ENCODE data around the gene ARL3.

Gene ARL3

DNA sequence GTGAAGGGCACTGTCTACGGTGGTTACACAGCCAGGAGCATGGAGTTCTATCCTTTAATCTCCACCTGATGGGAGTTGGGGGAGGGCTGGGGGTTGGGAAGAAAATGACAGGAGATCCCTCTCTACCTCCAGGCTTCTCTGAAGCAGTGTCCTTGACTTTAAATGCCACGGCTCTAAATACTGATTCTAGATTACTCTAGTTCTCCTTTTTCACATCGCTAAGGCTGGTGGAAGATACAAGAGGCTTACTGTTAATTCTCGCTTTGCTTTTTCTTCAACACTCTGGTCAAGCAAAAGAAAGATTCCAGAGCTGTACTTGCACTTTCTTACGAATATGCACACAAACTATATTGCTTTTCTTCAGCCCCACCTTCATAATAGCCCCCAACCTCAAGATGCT is 30.5 kb downstream of the ARL3 start:
- no peak for DNase-seq (ENCODE audit: low read depth)
- TF ChIP-seq, protein P1, sequence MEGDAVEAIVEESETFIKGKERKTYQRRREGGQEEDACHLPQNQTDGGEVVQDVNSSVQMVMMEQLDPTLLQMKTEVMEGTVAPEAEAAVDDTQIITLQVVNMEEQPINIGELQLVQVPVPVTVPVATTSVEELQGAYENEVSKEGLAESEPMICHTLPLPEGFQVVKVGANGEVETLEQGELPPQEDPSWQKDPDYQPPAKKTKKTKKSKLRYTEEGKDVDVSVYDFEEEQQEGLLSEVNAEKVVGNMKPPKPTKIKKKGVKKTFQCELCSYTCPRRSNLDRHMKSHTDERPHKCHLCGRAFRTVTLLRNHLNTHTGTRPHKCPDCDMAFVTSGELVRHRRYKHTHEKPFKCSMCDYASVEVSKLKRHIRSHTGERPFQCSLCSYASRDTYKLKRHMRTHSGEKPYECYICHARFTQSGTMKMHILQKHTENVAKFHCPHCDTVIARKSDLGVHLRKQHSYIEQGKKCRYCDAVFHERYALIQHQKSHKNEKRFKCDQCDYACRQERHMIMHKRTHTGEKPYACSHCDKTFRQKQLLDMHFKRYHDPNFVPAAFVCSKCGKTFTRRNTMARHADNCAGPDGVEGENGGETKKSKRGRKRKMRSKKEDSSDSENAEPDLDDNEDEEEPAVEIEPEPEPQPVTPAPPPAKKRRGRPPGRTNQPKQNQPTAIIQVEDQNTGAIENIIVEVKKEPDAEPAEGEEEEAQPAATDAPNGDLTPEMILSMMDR (conservative IDR thresholded peaks at IDR 0.05; ENCODE audit: low read depth, low read length) = no peak
- H3K4me3 ChIP-seq (ENCODE audit: low read length) = no peak overlapping the region

DNA sequence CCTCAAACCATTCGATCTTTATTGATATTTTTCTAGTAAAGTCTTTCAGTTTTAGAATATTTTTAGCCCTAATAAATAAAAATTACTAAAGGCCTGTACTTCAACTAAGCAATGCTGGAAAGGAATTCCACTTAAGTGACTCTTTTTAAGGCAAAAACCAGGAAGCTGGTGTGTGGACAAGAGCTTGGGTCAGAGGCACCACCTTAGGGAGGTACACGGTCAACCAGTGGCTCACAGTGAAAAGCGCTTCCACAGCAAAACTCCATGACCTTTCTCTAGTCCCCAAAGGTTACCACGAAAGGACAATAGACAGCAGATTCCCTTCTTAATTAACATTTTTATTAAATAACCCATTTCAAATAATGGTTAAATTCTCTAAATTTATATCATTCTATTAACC is 31.2 kb downstream of the ARL3 start:
- DNase-seq (ENCODE audit: low read depth) = no peak
- TF ChIP-seq, protein P1 (conservative IDR thresholded peaks at IDR 0.05; ENCODE audit: low read depth, low read length) = no peak

DNA sequence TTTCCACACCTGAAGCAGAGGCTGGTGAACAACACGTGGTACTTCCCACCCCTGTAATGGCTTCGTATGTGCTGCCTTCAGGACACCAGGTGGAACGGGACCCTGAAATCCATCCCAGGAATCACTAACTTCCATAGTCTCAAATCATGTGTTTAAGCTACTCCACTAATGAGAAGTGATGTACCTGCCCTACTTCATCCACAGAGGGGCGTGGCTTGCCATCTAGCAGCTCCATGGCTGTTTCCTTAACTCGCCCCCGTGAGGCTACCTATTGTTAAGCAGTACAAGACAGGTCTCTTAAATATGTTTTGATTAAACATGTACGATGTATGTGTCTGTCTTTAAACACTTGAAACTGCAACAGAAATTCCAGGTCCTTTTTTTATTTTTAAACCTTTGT is 31.8 kb downstream of the ARL3 start:
- TF ChIP-seq, protein P1 (conservative IDR thresholded peaks at IDR 0.05; ENCODE audit: low read depth, low read length) = no peak
- no peak for DNase-seq (ENCODE audit: low read depth)

More for the DNA sequence above, 31.2 kb downstream of the ARL3 start:
- no peak overlapping the region for H3K4me3 ChIP-seq (ENCODE audit: low read length)

DNA sequence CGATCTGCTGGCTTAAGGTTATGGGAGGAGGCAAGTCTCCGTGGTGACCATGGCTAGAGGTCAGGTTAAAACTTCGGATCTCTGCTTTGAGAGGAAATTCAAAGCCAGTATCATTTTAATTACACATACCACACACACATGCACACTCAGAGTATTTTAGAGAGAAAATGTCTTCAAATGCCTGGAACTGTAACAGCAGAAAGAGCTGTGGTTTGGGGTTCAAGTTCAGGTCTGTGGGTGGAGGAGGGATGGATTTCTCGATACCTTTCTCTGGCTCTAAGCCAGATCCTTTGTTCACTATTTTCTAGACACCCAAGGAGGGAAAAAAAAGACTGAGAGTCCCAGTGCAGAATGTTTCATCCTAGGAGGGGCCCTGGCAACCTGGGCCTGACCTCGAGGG is 32.5 kb downstream of the ARL3 start:
- H3K4me3 ChIP-seq (ENCODE audit: low read length) = no peak overlapping the region
- TF ChIP-seq, protein P1 (conservative IDR thresholded peaks at IDR 0.05; ENCODE audit: low read depth, low read length) = no peak
- no peak for DNase-seq (ENCODE audit: low read depth)

More for the DNA sequence above, 31.8 kb downstream of the ARL3 start:
- H3K4me3 ChIP-seq (ENCODE audit: low read length) = no peak overlapping the region

DNA sequence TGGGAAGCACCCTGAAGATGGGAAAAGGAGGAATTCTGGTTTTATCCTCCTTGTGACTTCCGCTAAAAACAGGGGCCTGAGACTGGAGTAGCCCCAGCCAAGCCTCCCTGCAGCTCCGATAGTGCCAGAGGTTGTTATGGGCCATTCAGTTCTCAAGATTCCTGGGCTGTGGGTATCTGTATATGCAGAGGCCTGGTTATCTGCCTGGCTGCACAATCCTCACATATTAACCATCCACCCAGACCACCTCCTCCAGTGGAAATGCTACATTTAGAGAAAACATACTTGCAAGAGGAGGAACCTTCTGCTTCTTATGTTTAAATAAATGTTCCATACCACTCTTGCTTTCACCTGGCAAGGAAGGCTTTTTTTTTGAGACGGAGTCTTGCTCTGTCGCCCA is 34.6 kb downstream of the ARL3 start:
- H3K4me3 ChIP-seq (ENCODE audit: low read length) = no peak overlapping the region
- TF ChIP-seq, protein P1 (conservative IDR thresholded peaks at IDR 0.05; ENCODE audit: low read depth, low read length) = no peak
- no peak for DNase-seq (ENCODE audit: low read depth)

DNA sequence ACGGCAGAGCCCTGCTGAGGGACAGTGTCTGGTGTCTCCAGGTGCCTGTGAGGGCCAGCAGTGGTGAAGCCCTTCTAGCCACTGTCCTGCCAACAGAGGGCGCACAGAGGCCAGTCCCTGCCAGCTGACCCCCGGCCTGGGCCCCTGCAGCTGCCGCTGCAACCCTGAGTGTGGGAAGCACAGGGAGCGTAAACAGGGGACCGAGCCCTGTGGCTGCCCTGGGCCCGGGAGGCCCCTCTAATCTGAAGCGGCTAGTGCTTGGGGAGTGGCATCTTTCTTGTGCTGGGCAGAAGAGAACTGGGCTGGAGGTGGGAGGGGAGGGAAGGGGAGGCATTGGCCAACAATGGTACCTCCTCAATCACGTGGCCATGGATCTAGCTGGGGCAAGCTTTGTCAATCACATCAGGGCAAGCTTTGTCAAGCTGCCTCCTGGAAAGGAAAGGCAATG is 35.3 kb downstream of the ARL3 start:
- H3K4me3 ChIP-seq (ENCODE audit: low read length) = no peak overlapping the region
- TF ChIP-seq, protein P1 (conservative IDR thresholded peaks at IDR 0.05; ENCODE audit: low read depth, low read length) = peak; percentile 89
- peak; percentile 22 for DNase-seq (ENCODE audit: low read depth)

DNA sequence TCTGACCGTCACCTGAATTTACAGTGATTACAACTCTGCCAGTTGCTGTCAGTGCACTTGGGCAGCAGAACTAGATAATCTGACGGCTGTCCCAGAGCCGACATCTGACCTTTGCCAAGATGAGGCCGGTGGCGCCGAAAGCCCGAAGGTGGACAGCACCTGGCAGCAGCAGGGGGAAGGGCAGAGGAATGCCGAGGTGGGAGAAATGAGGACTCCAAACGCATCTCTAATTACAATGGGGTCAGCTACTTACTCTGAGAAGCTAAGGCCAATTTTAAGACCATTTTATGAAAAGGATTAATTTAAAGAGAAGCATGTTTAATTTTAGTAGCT is 36.2 kb downstream of the ARL3 start:
- DNase-seq (ENCODE audit: low read depth) = no peak
- no peak overlapping the region for H3K4me3 ChIP-seq (ENCODE audit: low read length)
- TF ChIP-seq, protein P1 (conservative IDR thresholded peaks at IDR 0.05; ENCODE audit: low read depth, low read length) = no peak

Data from retinal pigment epithelial cell (primary cell).